Measurements from ENCODE around the gene DSG4. TPM values are rescaled to one million over a fixed set of nuclear protein-coding genes. Genes with fewer than 3 reads are reported as not detected.

Gene DSG4
- total RNA-seq, 1 experiment from 2014 or later = 0.07 TPM

- Histone ChIP-seq H3K79me2 (ENCODE audit: insufficient read depth, low read length) (no peaks in the 10 kb centered on the region), H3K9me3 (ENCODE audit: control insufficient read depth in 1 of 2, insufficient read depth in 1 of 2, low read depth in 1 of 2, low read length in 2 of 2) (no peaks in the 10 kb centered on the region), H3K27ac (ENCODE audit: low read depth, low read length) (no peak overlapping the region), H3K27me3 (ENCODE audit: insufficient read depth, low read length) (no peaks in the 10 kb centered on the region), H3K4me2 (ENCODE audit: low read length) (no peak overlapping the region), H3K9me2 (ENCODE audit: insufficient read depth) (no peaks in the 10 kb centered on the region), H3K4me3 (replicated peaks in 1 of 2; ENCODE audit: low read depth in 1 of 2, low read length in 2 of 2) (no peak overlapping the region), H3K4me1 (ENCODE audit: control insufficient read depth in 1 of 2, insufficient read depth in 2 of 2, low read length in 2 of 2) (no peaks in the 10 kb centered on the region), H2AFZ (ENCODE audit: low read depth, low read length, poor library complexity, severe bottlenecking) (no peak overlapping the region), H4K20me1 (ENCODE audit: insufficient read depth) (no peaks in the 10 kb centered on the region), H3K36me3 (ENCODE audit: control insufficient read depth in 1 of 2, insufficient read depth in 2 of 2, low read length in 2 of 2) (no peaks in the 10 kb centered on the region), H3K9ac (ENCODE audit: low read length) (no peak overlapping the region)
- TF ChIP-seq ATF3 (IDR thresholded peaks at IDR 0.05) (no peak), REST (IDR thresholded peaks at IDR 0.05; ENCODE audit: low read depth) (no peak), MAX (IDR thresholded peaks at IDR 0.05) (no peak), POLR2A (IDR thresholded peaks at IDR 0.05; ENCODE audit: borderline replicate concordance, extremely low read depth, insufficient read depth, insufficient read length) (no peak), EZH2phosphoT487 (IDR thresholded peaks at IDR 0.05; ENCODE audit: borderline replicate concordance) (no peak), CTCF (IDR thresholded peaks at IDR 0.05 in 2 of 3, conservative IDR thresholded peaks at IDR 0.05 in 1 of 3; ENCODE audit: borderline replicate concordance in 1 of 3, insufficient read depth in 1 of 3, low read depth in 2 of 3, low read length in 2 of 3) (no peak), ELF1 (IDR thresholded peaks at IDR 0.05; ENCODE audit: borderline replicate concordance, low read depth) (no peak), ZFX (IDR thresholded peaks at IDR 0.05) (no peak), ZNF274 (IDR thresholded peaks at IDR 0.05; ENCODE audit: low read depth, low read length) (no peak), SP1 (IDR thresholded peaks at IDR 0.05; ENCODE audit: low read depth) (no peak), CBX3 (IDR thresholded peaks at IDR 0.05; ENCODE audit: low read depth) (no peak), FOSL1 (IDR thresholded peaks at IDR 0.05; ENCODE audit: low read depth) (no peak), SRF (IDR thresholded peaks at IDR 0.05; ENCODE audit: low read depth) (no peak), YY1 (IDR thresholded peaks at IDR 0.05; ENCODE audit: extremely low read depth, insufficient replicate concordance, low read depth, low read length) (no peak), EZH2 (IDR thresholded peaks at IDR 0.05) (no peak), RAD21 (IDR thresholded peaks at IDR 0.05; ENCODE audit: low read depth) (no peak), SIN3A (IDR thresholded peaks at IDR 0.05; ENCODE audit: low read depth) (no peak), EGR1 (IDR thresholded peaks at IDR 0.05; ENCODE audit: low read depth) (no peak), CEBPB (IDR thresholded peaks at IDR 0.05; ENCODE audit: low read depth) (no peak), JUND (IDR thresholded peaks at IDR 0.05) (no peak)
- no peak for DNase-seq (ENCODE audit: low read depth, low spot score)
- BruUV-seq (replicated peaks) = no TSS peak
- ChIA-PET RAD21 (ENCODE audit: low non-redundant PET in 1 of 2, low total read pairs in 2 of 2, uncharacterized antibody in 2 of 2, unreplicated experiment in 2 of 2) (no interaction called here), CTCF (no interaction called here), POLR2A (no interaction called here)
- ATAC-seq = no peak
- intact Hi-C loops (cut with micrococcal nuclease) = no loop called here
These were observed 7.1 kb upstream of the DSG4 start for GRCh38 chr18:31369478-31369877.
